ENCODE data around the gene PRPF4.

DNA sequence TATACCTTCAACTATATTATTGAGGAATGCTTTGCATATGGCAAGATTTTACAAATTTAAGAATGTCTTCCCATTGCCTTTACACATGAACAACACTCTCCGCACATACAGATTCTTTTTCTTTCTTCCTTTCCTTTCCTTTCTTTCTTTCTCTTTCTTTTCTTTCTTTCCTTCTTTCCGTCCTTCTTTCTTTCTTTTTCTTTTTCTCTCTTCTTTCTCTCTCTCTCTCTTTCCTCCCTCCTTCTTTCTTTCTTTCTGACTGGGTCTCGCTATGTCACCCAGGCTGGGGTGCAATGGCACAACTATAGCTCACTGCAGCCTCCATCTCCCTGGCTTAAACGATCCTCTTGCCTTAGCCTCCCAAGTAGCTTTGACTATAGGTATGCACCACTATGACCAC is 50.8 kb downstream of the PRPF4 start:
- TF ChIP-seq, protein P1, sequence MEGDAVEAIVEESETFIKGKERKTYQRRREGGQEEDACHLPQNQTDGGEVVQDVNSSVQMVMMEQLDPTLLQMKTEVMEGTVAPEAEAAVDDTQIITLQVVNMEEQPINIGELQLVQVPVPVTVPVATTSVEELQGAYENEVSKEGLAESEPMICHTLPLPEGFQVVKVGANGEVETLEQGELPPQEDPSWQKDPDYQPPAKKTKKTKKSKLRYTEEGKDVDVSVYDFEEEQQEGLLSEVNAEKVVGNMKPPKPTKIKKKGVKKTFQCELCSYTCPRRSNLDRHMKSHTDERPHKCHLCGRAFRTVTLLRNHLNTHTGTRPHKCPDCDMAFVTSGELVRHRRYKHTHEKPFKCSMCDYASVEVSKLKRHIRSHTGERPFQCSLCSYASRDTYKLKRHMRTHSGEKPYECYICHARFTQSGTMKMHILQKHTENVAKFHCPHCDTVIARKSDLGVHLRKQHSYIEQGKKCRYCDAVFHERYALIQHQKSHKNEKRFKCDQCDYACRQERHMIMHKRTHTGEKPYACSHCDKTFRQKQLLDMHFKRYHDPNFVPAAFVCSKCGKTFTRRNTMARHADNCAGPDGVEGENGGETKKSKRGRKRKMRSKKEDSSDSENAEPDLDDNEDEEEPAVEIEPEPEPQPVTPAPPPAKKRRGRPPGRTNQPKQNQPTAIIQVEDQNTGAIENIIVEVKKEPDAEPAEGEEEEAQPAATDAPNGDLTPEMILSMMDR (IDR thresholded peaks at IDR 0.05), result no peak
- no peak for TF ChIP-seq POLR2A (IDR thresholded peaks at IDR 0.05)
